Neuronal stem cell (in vitro differentiated cells): ENCODE measurements around the gene PLEKHM3.

Experiments
- DNase-seq: peaks from one replicate; pipeline ENCODE4 v3.0.0-alpha.2; 2013; ENCODE audit warnings: low spot score
- H2AFZ ChIP-seq: one replicate; pipeline ENCODE4 v1.6.1; 2013; ENCODE audit warnings: mild to moderate bottlenecking, low read length, inconsistent platforms
- H2AK5ac ChIP-seq: 2 replicates; pipeline ENCODE4 v1.6.1; 2013; ENCODE audit warnings: low read depth, mild to moderate bottlenecking, inconsistent platforms, low read length, moderate library complexity, mixed read lengths
- H2BK120ac ChIP-seq: 2 replicates; pipeline ENCODE4 v1.6.1; 2013; ENCODE audit warnings: low read depth, mild to moderate bottlenecking, inconsistent platforms, low read length, moderate library complexity, mixed read lengths
- H2BK12ac ChIP-seq: one replicate; pipeline ENCODE4 v1.6.1; 2013; ENCODE audit warnings: low read length, inconsistent platforms
- H2BK15ac ChIP-seq: 2 replicates; pipeline ENCODE4 v1.6.1; 2013; ENCODE audit warnings: mild to moderate bottlenecking, low read length, inconsistent platforms, mixed read lengths
- H2BK5ac ChIP-seq: one replicate; pipeline ENCODE4 v1.6.1; 2013; ENCODE audit warnings: inconsistent platforms, mild to moderate bottlenecking, low read length, moderate library complexity
- H3K14ac ChIP-seq: one replicate; pipeline ENCODE4 v1.6.1; 2013; ENCODE audit warnings: low read length, inconsistent platforms
- H3K18ac ChIP-seq: 2 replicates; pipeline ENCODE4 v1.6.1; 2013; ENCODE audit warnings: low read length, inconsistent platforms
- H3K23ac ChIP-seq: 2 replicates; pipeline ENCODE4 v1.6.1; 2013; ENCODE audit warnings: low read depth, mild to moderate bottlenecking, mixed read lengths, low read length, inconsistent platforms; ENCODE audit not compliant: poor library complexity
- H3K27ac ChIP-seq: replicated peaks from 3 replicates; pipeline ENCODE4 v1.5.1; 2013; ENCODE audit warnings: low read length, inconsistent platforms
- H3K27me3 ChIP-seq, 3 experiments: 2 replicates each; pipeline ENCODE4 v1.6.1; 2013; ENCODE audit warnings: low read length in 3 of 3, mild to moderate bottlenecking in 2 of 3, inconsistent platforms in 1 of 3, low read depth in 1 of 3, mixed read lengths in 1 of 3, moderate library complexity in 1 of 3; ENCODE audit not compliant: control insufficient read depth in 3 of 3, insufficient read depth in 3 of 3
- H3K36me3 ChIP-seq, 2 donors: replicated peaks in 1 of 2; 2 replicates each; pipeline ENCODE4 v1.6.1; 2013; ENCODE audit warnings: low read length in 2 of 2; ENCODE audit not compliant: control insufficient read depth in 2 of 2, insufficient read depth in 2 of 2
- H3K4ac ChIP-seq: 2 replicates; pipeline ENCODE4 v1.6.1; 2013; ENCODE audit warnings: inconsistent platforms, mild to moderate bottlenecking, low read length, moderate library complexity
- H3K4me1 ChIP-seq, 2 donors: 1 replicate in 1 of 2; 2 replicates in 1 of 2; pipeline ENCODE4 v1.6.1; 2013; ENCODE audit warnings: low read length in 2 of 2, low read depth in 1 of 2; ENCODE audit not compliant: control insufficient read depth in 2 of 2, insufficient read depth in 1 of 2
- H3K4me2 ChIP-seq: one replicate; pipeline ENCODE4 v1.6.1; 2013; ENCODE audit warnings: mild to moderate bottlenecking, low read length, inconsistent platforms; ENCODE audit not compliant: insufficient read depth, poor library complexity, severe bottlenecking
- H3K4me3 ChIP-seq, 2 donors: 2 replicates each; pipeline ENCODE4 v1.5.1; 2013; ENCODE audit warnings: low read length in 2 of 2, mild to moderate bottlenecking in 2 of 2, inconsistent platforms in 1 of 2, moderate library complexity in 1 of 2
- H3K79me1 ChIP-seq: one replicate; pipeline ENCODE4 v1.6.1; 2013; ENCODE audit warnings: low read depth, mild to moderate bottlenecking, inconsistent platforms, low read length, moderate library complexity
- H3K9ac ChIP-seq: one replicate; pipeline ENCODE4 v1.6.1; 2013; ENCODE audit warnings: mild to moderate bottlenecking, low read depth, low read length, inconsistent platforms; ENCODE audit not compliant: poor library complexity
- H3K9me3 ChIP-seq, 2 donors: replicated peaks in 1 of 2; 2 replicates each; pipeline versions ENCODE3 to v1.6.1; 2013; ENCODE audit warnings: low read length in 2 of 2, mild to moderate bottlenecking in 2 of 2, inconsistent platforms in 1 of 2, low read depth in 1 of 2, mixed read lengths in 1 of 2, moderate library complexity in 1 of 2; ENCODE audit not compliant: control insufficient read depth in 2 of 2, insufficient read depth in 1 of 2
- H4K8ac ChIP-seq: one replicate; pipeline ENCODE4 v1.6.1; 2013; ENCODE audit warnings: low read depth, mild to moderate bottlenecking, inconsistent platforms, low read length, moderate library complexity
- H4K91ac ChIP-seq: one replicate; pipeline ENCODE4 v1.6.1; 2013; ENCODE audit warnings: low read length, low read depth, mild to moderate bottlenecking, inconsistent platforms; ENCODE audit not compliant: poor library complexity
- WGBS, 2 donors: extraction: QIAGEN DNeasy Blood & Tissue Kit; methylation state at CpG; one replicate each; pipeline ENCODE4 v1.1.7; 2013; ENCODE audit warnings: missing lambda C conversion rate in 2 of 2, mixed read lengths in 1 of 2; ENCODE audit not compliant: insufficient read length in 2 of 2, insufficient replicate concordance in 1 of 2; ENCODE audit errors: extremely low coverage in 2 of 2; 5-methylcytosine and 5-hydroxymethylcytosine counted together

The PLEKHM3 gene

GRCh38 chr2:207926133-207926988, 99.0 kb downstream of the PLEKHM3 start:
- no peak overlapping the region for H2AK5ac ChIP-seq
- no peak overlapping the region for H4K8ac ChIP-seq
- H3K4me1 ChIP-seq: peaks cover 0 to 1% of the 10 kb centered on the region in 2 donors
- WGBS, 2 donors: no CpG with 5 or more reads among the region's 13 CpGs
- H3K79me1 ChIP-seq: no peaks in the 10 kb centered on the region
- no peak overlapping the region for H2BK120ac ChIP-seq
- H2BK12ac ChIP-seq: no peak overlapping the region
- no peak overlapping the region for H3K4me2 ChIP-seq
- H2AFZ ChIP-seq: no peak overlapping the region
- no peaks in the 10 kb centered on the region for H3K36me3 ChIP-seq
- no peak overlapping the region for H3K23ac ChIP-seq
- H4K91ac ChIP-seq: no peak overlapping the region
- no peaks in the 10 kb centered on the region for H3K27me3 ChIP-seq
- H3K9me3 ChIP-seq: no peaks in the 10 kb centered on the region
- no peak overlapping the region for H2BK5ac ChIP-seq
- no peak overlapping the region for H3K4ac ChIP-seq
- H3K4me3 ChIP-seq: no peak overlapping the region
- no peak overlapping the region for H3K18ac ChIP-seq
- DNase-seq: no peak
- no peak overlapping the region for H3K27ac ChIP-seq
- H2BK15ac ChIP-seq: no peak overlapping the region
- no peak overlapping the region for H3K14ac ChIP-seq
- H3K9ac ChIP-seq: no peak overlapping the region

DNA sequence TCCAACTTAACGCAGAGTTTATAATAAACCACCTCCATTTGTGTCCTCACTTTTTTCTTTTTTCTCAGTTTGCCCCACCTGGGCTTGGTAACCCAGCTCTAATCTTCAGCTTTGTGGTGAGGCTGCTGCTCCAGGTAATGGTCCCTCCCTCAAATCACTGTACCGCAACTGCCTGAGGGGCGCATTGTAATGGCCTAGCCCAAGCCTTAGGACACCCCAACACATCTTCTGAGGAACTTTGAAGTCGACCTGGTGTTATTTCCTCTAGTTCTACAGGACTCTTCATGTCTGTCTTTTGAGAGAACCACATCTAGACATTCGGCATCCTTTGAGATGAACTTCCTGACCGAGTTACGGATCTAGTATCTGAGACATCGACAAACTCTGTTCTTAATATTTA, 99.7 kb downstream of the PLEKHM3 start:
- H3K9me3 ChIP-seq: no peaks in the 10 kb centered on the region
- no peak overlapping the region for H2AK5ac ChIP-seq
- DNase-seq: no peak
- peaks cover 1 to 2% of the 10 kb centered on the region in 2 donors for H3K4me1 ChIP-seq
- peak overlapping the region; percentile 15 for H3K18ac ChIP-seq
- H4K8ac ChIP-seq: no peak overlapping the region
- no peak overlapping the region for H3K27ac ChIP-seq
- no peak overlapping the region for H3K4me3 ChIP-seq
- no peak overlapping the region for H2BK15ac ChIP-seq
- H3K79me1 ChIP-seq: no peaks in the 10 kb centered on the region
- no peak overlapping the region for H3K23ac ChIP-seq
- H2BK12ac ChIP-seq: no peak overlapping the region
- H3K36me3 ChIP-seq: no peaks in the 10 kb centered on the region
- no peak overlapping the region for H2BK120ac ChIP-seq
- no peak overlapping the region for H2BK5ac ChIP-seq
- H3K14ac ChIP-seq: no peak overlapping the region
- H3K27me3 ChIP-seq: no peaks in the 10 kb centered on the region
- H2AFZ ChIP-seq: no peak overlapping the region
- no peak overlapping the region for H3K9ac ChIP-seq
- WGBS, 2 donors: no CpG with 5 or more reads among the region's 8 CpGs
- H3K4ac ChIP-seq: no peak overlapping the region
- no peak overlapping the region for H3K4me2 ChIP-seq
- H4K91ac ChIP-seq: no peak overlapping the region

DNA sequence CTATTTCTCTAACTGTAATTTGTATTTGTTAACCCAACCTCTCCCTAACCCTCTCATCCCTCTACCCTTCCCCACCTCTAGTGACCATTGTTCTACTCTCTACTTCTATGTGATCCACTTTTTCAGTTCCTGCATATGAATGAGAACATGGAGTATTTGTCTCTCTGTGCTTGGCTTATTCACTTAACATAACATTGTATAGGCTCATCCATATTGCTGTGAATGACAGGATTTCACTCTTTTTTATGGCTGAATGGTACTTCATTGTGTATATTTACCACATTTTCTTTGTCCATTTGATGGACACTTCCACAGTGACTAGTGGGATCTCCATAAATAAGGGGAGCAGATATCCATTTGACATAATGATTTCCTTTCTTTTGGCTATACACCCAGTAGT, 103.7 kb downstream of the PLEKHM3 start:
- Histone ChIP-seq H3K9me3 (no peaks in the 10 kb centered on the region), H3K4me3 (no peak overlapping the region), H3K27ac (no peak overlapping the region), H2AK5ac (no peak overlapping the region), H2BK120ac (no peak overlapping the region), H3K4me2 (no peak overlapping the region), H2BK5ac (no peak overlapping the region), H3K4ac (no peak overlapping the region), H2AFZ (no peak overlapping the region), H3K18ac (no peak overlapping the region), H3K4me1 (peaks cover 1 to 5% of the 10 kb centered on the region in 2 donors), H4K8ac (no peak overlapping the region), H4K91ac (no peak overlapping the region), H2BK12ac (no peak overlapping the region), H3K27me3 (no peaks in the 10 kb centered on the region), H2BK15ac (no peak overlapping the region), H3K36me3 (no peaks in the 10 kb centered on the region), H3K14ac (no peak overlapping the region), H3K79me1 (no peaks in the 10 kb centered on the region), H3K9ac (no peak overlapping the region), H3K23ac (no peak overlapping the region)
- no peak for DNase-seq

DNA sequence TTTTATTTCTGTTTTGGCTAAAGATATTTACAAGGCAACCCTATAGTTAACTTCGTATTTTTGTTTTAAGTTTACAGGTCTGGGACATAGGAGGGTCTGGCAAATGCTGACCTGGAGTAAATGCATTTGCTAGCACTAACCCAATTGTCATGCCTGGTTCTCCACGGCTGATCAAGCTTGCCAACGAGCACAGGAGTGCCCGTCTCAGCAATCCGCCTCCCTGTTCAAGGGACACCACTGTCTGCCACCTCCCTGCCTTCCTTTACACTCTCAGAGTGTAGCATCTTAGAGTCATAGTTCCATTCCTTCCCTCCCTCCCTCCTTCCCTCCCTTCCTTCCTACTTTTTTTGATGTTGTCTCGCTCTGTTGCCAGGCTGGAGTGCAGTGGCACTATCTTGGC, 104.6 kb downstream of the PLEKHM3 start:
- no peak overlapping the region for H3K27ac ChIP-seq
- no peak overlapping the region for H2AFZ ChIP-seq
- no peak overlapping the region for H4K8ac ChIP-seq

More for the DNA sequence above, 104.6 kb downstream of the PLEKHM3 start:
- no peak overlapping the region for H3K9ac ChIP-seq
- no peak overlapping the region for H3K23ac ChIP-seq
- H2BK120ac ChIP-seq: no peak overlapping the region
- no peak overlapping the region for H2BK5ac ChIP-seq
- no peak overlapping the region for H3K4ac ChIP-seq
- H3K18ac ChIP-seq: peak overlapping the region; percentile 33
- H3K9me3 ChIP-seq: no peaks in the 10 kb centered on the region
- H4K91ac ChIP-seq: no peak overlapping the region
- H3K79me1 ChIP-seq: no peaks in the 10 kb centered on the region
- H3K27me3 ChIP-seq: no peaks in the 10 kb centered on the region
- H3K4me2 ChIP-seq: no peak overlapping the region
- H2BK12ac ChIP-seq: no peak overlapping the region
- no peak overlapping the region for H2BK15ac ChIP-seq
- no CpG with 5 or more reads among the region's 6 CpGs for WGBS, 2 donors
- peaks cover 1 to 5% of the 10 kb centered on the region in 2 donors for H3K4me1 ChIP-seq
- no peak for DNase-seq
- no peak overlapping the region for H3K4me3 ChIP-seq
- no peak overlapping the region for H3K14ac ChIP-seq
- H3K36me3 ChIP-seq: no peaks in the 10 kb centered on the region
- H2AK5ac ChIP-seq: no peak overlapping the region
